Fibroblast of pulmonary artery (primary cell): ENCODE results near the gene AHI1.

Experiments used
- DNase-seq: peaks from one replicate; pipeline ENCODE4 v3.0.0-alpha.2; 2010; ENCODE audit warnings: low read depth
- H3K4me3 ChIP-seq: replicated peaks from 2 replicates; pipeline ENCODE4 v1.5.1; 2011; ENCODE audit warnings: low read depth, mild to moderate bottlenecking, control low read depth, low read length, moderate library complexity
- CTCF ChIP-seq: IDR thresholded peaks from 2 replicates; pipeline ENCODE4 v1.5.1; 2011; ENCODE audit warnings: mild to moderate bottlenecking, control low read depth, low read length, inconsistent platforms; ENCODE audit errors: missing control alignments

AHI1 gene

GRCh38 chr6:135461208-135461607 is 36.3 kb downstream of the AHI1 start:
- no peak overlapping the region for H3K4me3 ChIP-seq
- no peak for DNase-seq
- no peak for TF ChIP-seq CTCF

- no peak for TF ChIP-seq CTCF
- DNase-seq: no peak
- H3K4me3 ChIP-seq: no peak overlapping the region
Measured at GRCh38 chr6:135458051-135458450, 39.5 kb downstream of the AHI1 start.

GRCh38 chr6:135451617-135452190 is 45.8 kb downstream of the AHI1 start:
- peak; percentile 59 for TF ChIP-seq CTCF
- DNase-seq: peak; percentile 70
- H3K4me3 ChIP-seq: no peak overlapping the region

GRCh38 chr6:135449246-135449645 is 48.3 kb downstream of the AHI1 start:
- TF ChIP-seq CTCF: no peak

GRCh38 chr6:135440087-135440792 is 57.3 kb downstream of the AHI1 start:
- no peak for DNase-seq
- no peak for TF ChIP-seq CTCF
- no peak overlapping the region for H3K4me3 ChIP-seq

More at GRCh38 chr6:135449246-135449645, 48.3 kb downstream of the AHI1 start:
- DNase-seq: no peak
- no peak overlapping the region for H3K4me3 ChIP-seq

- no peak for DNase-seq
- TF ChIP-seq CTCF: no peak
- H3K4me3 ChIP-seq: no peak overlapping the region
Measured at GRCh38 chr6:135439549-135439948, 58.0 kb downstream of the AHI1 start.
